GM21529 (cell line): Measurements from ENCODE around the gene RAB3C.

Experiments used
- ATAC-seq: cut with Tn5 transposase; IDR thresholded peaks from one replicate; pipeline ENCODE4 v1.9.1; 2021; ENCODE audit not compliant: unreplicated experiment

RAB3C gene

DNA sequence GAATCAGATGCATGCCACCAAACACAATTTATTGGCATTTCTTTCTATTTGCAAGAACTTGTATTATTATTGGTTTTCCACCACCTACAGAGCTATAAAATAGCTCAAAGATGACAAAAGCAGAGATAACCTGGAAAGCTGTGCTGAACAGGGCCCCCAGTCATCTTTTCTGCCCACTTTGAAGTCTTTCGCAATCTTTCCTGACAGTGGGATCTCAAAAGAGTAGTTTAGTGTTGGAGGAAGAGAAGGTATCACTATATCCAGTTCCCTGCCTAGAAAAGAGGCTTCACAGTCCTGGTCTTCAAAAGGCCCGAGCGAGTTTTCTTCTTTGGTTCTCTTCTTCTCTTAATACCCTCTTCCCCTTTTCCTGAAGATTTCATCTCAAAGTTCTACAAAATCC, 231.0 kb downstream of the RAB3C start:
- ATAC-seq: no peak

DNA sequence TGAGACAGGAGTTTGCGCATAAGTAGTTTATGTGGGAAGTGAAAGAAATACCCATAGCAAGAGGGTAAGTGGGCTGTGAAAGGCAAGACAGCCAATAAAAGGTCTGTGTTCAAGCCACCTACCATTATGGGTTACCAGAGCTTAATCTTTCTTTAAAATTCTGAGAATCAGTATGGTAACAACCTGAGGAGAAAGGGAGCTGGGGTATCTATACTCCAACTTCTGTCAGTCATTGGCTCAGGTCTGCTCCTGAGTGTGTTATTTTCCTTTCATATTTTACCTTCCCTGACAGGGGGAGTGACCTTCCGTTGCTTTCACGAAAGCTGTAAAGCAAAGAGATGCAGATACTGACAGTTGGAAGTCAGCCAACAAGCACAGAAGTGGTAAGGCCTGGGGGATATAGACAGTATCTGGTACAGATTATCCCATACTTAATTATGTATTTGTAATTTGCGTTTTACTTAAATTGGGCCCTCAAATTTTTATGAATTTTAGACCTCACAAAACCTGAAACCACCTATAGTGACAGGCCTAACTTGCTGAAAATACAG, 233.4 kb downstream of the RAB3C start:
- no peak for ATAC-seq

DNA sequence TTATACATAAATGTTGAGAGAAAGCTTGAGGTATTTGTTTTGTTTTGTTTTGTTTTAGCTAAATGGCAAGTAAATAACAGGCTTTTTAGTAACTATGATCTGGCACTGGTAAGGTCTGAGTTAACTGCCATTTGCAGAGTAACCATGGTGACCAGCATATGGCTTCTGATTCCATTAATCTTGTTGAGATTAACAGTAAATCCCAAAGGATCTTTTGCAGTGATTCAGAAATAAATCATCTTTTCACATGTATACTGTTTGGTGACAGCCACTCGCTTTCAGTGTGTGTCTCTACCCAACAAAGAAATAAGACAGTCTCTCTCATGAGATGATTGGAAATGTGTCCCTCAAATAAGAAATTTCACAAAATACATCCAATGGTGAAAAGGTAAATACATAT, 235.6 kb downstream of the RAB3C start:
- no peak for ATAC-seq

DNA sequence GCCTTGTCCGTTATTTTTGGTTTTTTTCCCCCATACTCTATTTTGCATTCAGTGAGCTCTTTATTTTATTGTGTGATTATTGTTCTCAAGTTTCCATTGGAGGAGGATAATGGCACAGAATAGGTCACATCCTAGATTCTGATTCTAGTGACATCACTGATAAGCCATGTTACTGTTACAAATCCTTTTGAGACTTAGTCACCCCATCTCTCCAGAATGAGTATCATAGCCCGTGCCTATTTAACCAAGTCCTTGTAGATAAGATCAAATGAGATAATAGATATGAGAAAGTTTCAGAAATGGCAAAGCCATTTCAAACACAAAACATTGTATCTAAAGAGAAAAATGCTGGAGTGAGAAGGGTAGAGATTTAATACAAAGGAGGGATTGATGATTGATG, 242.6 kb downstream of the RAB3C start:
- no peak for ATAC-seq

DNA sequence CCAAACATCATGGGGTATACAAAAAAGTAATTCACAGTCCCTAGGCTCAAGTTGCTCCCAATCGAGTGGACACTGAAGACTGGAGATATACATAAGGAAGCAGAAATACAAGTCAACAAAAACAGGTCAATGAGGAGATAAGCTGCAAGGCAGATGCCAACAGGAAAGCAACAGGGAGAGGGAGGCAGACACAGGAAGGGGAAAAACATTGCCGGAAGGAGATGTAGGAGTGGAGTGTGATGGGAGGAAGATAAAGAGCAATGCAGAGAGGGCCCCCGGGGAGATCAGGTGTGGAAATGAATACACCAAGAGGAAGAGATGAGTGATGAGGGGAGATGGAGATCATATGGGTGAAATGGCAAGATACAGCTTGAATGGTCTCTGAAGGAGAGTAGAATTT, 243.0 kb downstream of the RAB3C start:
- ATAC-seq: no peak

DNA sequence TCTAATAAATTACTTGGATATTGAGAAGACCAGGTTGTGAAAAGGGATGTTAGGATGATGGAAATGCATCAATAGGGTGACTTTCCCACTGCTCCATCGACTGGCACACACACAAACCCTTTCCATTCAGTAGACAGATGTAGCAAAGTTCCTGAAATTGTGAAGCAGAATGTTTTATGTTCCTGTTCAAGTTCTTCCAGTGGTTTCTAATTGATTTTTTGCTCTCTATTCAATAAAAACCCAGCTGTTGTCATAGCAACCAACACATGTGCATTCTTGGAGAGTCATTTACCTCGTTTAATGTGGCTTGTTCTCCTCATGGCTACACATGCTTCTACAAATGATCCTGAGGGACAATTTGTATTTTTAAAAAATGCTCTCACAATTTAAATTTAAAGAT, 244.6 kb downstream of the RAB3C start:
- ATAC-seq: no peak

DNA sequence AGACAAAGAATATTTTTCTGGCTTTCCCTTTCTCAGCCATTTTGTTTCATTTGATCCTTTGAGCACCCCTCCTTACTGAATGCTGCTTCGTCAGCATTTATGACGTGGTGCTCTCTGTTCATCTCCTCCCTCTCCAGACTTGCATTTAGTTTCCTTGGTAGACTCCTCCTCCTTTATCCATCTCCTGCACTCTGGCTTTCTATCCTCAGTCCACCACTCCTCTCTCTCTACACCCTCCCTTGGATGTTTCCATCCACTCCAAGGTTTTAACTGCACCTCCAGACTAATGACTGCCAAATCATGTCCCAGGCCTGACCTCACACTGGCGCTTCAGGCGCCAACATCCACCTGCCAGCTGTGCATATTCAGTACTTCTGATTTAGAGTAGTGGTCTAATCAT, 245.4 kb downstream of the RAB3C start:
- no peak for ATAC-seq

DNA sequence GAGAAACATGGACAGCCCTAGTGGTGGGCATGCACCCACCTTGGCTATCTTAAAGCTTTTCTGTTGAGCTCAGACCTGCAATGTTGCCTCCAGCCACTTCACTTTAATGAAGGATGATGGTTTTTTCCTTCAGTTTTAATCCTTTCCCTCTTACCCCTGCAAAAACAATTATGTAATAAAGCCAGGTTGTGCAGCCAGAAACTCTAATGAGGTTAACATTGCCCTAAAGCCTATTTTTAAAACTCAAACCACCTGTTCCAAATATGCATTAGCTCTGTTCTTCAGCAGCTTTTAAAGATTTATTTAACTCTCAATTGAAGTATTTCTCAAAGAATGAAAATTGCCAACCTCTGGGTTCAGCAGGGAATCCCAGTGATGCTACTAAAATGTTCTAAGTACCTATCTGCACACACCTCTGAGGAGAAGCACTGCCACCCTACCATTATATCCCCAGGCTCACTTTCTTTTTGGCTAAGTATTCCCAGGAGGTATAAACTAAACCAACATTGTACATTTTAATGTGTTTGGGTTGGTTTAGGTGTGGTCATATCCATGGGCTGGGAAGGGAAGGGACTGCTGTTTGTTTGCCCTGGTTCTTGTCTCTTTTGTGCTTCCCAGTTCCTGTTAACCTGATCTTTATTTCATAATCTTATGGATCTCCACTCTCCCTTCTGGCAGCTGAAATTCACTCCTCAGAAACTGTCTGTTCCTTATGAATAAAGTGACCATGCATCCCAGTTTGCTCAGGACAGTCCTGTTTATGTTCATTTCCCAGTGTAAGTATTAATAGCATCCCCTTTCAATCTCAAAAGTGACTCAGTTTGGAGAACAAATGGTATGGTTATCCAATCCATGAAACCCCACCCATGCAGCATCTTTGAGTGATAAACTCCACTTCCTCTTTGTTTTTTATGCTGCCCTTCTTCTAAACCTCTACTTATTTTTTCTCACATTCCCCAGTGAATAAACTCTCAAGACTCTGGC, 251.7 kb downstream of the RAB3C start:
- no peak for ATAC-seq

DNA sequence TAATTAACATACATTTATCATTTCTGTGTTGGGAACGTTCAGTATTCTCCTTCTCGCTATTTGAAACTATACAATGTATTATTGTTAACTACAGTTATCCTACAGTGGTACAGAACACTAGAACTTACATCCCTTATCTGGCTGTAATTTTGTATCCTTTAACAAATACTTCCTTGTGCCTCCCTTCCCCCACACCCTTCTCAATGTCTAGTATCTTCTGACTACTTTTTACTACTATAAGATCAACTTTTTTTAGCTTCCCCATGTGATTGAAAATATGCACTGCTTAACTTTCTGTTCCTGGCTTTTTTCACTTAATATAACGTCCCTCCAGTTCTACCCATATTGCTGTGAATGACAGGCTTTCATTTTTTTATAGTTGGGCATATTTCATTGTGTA, 253.5 kb downstream of the RAB3C start:
- no peak for ATAC-seq

DNA sequence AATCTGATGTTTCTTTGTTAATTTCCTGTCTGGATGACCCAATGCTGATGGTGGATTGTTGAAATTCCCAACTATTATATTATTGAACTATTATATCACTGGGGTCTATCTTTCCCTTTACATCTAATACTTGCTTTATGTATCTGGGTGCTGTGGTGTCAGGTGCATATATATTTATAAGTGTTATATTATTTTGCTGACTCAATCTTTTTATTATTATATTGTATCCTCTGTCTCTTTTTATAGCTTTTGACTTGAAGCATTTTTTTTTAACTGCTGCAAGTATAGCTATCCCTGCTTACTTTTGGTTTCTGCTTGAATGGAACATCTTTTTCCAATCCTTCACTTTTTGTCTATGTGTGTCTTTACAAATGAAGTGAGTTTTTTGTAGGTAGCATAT, 255.9 kb downstream of the RAB3C start:
- ATAC-seq: no peak

DNA sequence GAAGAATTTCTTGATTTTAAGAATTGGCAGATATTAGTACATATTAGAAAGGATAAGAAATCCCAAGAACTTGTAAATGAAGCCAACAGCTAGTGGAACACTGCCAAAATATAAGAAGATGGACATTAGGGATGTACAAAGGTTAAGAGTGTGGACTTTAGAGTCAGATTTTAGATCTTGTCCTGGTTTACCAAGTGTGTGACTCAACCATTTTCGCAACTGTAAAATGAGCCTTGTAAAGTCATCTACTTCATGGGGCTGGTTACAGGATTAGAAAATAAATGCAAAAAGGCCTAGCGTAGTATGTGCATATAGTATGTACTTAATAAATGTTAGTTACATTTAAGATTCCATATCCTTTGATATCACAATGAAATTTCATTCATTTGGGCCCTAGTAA, 260.0 kb downstream of the RAB3C start:
- no peak for ATAC-seq

DNA sequence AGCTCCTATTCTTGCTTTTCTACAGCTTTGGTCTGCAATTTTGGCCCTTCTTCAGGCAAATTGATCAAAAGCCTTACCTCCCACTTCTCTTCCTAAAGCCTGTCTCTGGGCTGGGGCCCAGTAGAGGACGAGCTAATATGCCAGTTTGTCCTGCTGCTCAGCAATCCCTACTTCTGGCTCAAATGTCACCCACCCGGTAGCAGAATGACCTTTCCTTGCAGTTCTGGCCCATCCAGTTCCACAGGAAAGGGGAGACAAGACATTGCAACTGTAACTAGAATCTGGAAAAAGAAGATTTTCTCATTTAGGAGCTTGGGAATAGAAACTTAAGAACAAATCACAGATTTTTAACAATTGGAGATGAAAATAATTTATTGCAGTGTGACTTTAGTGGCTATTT, 261.5 kb downstream of the RAB3C start:
- no peak for ATAC-seq

DNA sequence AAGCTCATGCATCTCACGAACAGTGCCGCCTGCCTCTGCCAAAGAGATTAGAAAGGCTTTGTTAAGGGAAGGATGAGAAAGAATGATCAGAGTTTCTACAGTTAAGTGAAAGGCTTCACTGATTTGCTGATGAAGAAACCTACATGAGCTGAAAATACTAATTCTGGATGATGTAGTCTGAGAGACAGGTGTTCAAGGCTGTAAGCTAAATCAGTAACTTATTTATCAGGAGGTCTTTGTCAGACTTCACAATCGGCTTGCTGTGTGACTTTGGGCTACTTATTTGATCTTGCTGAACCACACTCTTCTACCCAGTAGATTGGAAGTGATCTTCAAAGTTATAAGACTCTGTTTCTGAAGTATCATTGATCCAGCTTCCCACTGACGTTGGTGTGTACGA, 264.2 kb downstream of the RAB3C start:
- no peak for ATAC-seq

DNA sequence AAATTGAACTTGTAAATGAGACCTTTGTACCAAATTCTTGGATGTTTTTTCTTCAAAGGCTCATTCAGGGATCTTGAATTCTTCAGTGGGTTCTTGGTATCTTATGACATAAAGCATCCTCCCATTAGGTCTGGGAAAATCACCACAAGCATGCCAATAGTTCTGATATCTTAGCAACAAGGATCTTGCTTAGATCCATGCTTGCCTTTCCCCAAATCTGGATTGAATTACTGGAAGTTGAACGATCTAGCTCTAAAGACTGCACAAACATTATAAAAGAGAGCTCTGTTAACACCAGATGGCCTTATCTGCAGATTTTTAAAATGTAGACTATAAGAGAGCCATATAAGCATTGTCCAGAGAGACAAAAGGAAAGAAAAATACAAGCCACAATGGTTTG, 266.3 kb downstream of the RAB3C start:
- ATAC-seq: no peak

DNA sequence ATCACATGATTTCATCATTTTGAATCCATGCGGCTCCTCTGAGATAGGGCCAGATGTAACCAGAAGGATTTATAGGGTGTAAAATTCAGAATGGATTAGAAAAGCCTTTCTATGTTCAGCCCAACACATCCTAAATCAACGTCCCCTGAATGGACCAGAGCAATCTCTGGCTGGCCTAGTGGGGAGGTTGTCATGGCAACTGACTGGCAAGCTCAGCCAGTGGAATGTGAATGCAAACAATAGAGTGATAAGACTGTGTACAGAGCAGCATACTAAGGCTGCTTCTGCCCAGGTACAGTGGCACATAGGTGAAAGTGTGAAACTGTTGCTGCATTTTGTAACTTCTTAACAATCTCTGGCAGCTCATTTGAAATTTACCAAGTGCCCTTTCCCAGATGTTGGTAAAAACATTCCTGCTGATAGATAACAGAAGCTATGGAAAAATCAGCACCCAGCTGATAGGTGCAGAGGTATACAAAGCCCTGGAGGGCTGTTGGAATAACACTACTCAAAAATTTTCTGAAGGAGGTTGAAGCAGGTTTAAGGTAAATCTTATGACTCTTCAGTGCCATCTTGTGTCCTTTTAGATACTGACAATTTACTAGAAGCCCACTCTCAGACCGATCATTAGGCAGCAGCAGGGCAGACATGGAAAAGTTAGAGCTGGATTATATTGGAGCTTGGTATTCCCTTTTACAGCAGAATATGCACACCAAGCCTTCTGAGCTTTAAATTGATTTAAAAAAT, 267.2 kb downstream of the RAB3C start:
- no peak for ATAC-seq

DNA sequence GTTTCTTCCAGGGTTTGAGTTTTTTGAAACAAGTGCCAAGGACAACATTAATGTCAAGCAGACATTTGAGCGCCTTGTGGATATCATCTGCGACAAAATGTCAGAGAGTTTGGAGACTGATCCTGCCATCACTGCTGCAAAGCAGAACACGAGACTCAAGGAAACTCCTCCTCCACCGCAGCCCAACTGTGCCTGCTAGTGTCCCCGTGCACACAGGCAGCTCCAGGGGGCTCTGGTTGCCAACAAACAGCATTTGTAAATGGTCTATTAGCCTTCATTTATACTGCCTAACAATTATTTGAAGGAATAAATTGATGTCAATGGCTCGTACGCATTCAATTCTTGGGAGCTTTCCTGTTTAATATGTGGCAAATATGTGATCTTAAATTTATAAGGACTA, 268.3 kb downstream of the RAB3C start:
- no peak for ATAC-seq

DNA sequence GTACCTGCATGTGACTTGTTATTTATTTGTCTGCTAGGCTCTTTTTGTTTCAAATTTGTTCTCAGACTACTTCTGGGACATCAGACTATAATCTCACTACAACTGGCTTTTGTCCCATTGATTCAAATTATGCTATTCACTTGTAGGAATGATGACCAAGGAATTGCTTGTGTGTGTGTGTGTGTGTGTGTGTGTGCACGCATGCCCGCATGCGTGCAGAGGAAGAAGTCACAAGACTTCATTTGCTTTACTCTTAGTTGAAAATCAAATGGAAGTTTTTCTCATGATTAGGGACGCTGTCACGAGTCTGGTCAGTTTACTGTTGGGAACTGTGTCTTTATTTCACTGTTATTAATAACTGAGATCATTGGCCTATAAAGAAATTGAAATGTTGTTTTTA, 268.7 kb downstream of the RAB3C start:
- ATAC-seq: no peak

DNA sequence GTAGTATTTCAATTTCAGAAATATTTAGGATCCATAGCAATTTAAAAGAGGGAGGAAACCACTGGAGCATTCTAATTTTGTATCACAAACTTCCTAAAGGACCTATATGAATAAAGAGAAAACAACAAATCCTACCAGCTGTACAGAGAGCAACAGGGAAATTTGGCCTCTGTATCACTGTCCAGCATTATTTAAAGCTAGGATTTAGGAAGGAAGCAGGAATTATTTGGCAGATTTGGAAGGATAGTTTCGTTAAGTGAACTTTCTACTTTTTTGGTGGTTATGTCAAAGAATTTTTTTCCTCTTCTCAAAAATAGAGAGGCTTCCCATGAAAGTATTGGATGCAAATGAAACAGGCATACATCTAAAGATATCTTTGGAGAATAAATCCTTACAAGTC, 269.7 kb downstream of the RAB3C start:
- no peak for ATAC-seq

DNA sequence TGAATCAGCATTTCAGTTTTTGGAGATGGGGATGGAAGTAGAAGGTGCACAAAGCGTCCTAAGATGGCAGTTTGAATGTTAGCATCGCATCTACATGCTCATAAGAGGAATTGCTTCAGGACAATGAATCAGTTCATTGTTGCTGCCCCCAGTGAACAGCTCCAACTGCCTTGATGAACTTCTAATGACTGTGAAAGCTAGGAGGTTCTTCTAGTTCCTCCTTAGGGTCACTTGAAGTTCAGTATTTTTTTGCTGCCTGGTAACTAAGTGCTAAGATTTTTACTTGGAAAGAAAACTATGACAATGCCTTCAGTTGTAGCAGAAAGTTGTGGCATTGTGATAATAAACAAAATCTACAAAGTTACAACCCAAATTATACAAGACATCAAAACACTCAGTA, 271.6 kb downstream of the RAB3C start:
- ATAC-seq: no peak

DNA sequence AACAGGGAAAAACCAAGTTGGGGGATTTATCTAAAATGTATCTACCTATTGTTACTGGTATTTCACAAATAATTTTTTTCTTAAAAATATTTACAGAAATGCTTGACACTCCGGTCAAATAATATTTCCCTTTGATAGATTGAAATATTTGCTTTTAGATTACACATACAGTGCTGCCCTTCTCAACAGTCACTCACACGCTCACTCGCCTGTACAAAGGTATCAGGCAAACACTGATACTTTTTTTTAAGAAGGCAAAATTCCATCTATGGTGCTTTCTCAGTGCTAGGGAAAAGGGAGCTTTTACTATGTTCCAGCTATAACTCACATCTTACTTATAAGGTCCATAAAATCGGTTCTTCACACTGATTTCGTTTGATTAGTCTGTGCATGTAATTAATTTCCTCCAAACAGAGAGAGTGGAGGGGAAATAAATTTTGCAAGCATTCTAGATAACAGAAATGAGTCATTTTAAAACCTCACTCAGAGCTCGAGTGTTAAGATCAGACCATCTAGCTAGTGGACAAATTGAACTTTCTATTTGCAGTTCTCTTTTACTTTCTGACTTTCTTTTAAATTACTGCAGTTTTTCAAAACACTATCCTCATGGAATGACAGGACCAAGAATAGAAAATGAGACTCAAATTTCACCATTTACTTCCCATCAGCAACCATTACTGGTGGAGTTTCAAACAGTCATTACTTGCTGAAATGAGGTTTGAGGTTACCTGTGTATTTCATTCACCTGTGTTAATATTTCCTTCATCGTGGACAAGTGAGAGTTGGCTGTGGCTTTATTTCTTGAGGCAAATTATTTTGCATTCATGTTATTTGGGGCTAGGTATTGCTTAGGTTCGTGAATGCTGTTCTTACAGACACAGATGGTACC, 273.2 kb downstream of the RAB3C start:
- no peak for ATAC-seq

DNA sequence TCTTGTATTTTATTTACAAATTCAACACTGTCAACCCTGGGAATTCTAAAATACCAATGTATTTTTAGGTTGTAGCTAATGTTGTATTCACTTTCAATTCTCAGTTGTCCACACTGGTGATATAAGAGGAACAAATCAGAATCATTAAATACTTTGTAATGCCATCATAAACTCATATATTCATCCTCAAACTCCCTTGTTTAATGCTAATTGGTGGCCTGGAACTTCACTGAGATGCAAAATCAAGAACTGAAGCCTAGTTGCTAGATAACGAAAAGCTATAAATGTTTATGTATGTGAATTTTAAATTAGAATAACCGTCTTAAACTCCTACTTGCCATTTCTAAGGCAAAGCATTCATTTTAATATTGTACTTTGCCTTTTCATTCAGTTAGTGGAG, 274.7 kb downstream of the RAB3C start:
- no peak for ATAC-seq
